Eye (tissue), 1 donor: Measurements from ENCODE around the gene LRCH4.

Experiments
- DNase-seq: peaks from one replicate; pipeline ENCODE4 v3.0.0-alpha.2; 2015

LRCH4 gene

DNA sequence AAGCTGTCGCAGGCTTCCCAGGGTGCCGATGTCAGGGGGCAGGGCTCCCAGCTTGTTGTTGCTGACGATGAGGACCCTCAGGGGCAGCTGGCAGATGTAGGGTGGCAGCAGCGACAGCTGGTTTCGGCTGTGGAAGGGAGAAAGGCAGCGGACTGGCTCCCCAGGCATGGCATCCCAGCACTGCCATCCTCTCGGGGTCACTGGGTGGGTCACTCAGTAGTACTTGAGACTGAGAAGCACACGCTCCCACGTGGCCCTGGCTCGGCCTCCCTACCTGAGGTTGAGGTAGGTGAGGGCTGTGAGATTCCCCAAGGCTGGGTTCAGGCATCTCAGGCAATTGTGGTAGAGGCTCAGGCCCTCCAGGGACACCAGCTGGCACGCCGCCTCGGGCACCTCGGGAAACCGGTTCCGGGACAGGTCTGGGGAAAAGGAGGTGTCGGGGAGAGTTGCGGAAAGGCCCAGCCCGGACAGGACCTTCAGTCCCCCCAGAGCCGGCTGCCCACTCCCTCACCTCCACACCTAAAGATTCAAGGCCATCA, 3.8 kb downstream of the LRCH4 start:
- no peak for DNase-seq

DNA sequence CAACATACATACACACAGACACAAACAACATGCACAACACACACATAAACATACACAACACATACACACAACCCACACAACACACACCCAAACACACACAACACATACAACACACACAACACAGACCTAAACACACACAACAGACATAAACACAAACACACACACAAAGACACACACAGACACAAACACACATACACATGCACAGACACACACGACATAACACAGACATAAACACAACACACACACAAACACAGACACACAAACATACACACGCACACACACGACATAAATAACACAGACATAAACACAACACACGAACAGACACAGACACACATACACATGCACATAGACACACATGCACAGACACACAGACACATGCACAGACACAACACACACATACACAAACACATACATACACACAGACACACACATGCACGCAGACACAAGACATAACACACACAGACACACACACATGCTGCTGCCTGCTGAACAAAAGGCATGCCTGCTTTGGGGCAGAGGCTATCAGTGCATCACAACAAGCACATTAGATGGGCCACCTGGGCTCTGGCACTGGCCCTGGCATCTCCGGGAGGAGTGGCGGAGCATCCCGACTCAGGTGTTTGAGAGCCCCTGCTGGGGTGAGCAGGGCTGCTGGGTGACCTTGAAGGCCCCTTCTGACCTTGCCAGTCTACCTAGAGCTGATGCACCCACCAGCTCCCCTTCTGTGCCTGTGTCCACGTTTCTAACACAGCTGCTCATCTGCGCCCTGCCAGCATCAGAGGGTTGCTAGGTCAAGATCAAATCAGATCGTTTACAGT, 5.3 kb downstream of the LRCH4 start:
- DNase-seq = no peak

- DNase-seq = no peak
Observed at GRCh38 chr7:100578246-100579183, 7.4 kb downstream of the LRCH4 start.

DNA sequence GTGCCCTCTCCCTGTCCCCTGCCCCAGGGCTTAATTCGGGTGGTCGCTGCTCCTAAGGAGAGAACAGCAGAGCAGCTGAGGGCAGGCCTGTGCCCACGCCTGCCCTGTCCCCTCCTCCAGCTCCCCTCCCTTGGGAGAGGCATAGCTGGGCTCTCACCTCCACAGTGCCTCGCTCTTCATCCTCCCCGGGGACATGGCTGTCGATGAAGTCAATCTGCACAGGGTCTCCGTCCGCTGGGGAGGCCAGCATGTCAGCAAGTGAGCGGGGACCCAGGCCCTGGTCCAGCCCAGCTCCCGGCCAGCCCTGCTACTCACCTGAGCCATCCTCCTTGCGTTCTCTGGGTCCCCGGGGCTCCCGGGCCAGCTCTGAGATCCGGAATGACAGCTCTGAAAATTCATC, 8.4 kb downstream of the LRCH4 start:
- DNase-seq = no peak

DNA sequence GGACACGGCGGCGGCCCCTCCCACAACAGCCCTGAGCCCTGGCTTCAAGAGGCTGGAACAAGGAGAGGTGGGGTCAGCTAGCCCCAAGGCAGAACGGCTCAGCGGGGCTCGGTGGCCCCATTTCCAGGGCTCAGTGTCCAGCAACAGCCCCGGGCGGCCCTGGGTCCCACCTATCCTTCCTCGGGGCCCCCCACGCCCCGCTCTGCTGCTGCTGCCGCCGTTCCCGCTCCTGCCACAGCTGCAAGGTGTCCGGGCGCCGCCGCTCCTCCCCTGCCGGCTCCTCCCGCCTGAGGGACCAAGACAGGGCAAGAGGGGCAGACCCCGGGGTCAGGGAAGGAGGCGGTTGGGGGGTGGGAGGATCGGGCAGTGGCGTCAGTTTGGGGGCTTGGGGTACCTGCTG, 8.8 kb downstream of the LRCH4 start:
- no peak for DNase-seq

DNA sequence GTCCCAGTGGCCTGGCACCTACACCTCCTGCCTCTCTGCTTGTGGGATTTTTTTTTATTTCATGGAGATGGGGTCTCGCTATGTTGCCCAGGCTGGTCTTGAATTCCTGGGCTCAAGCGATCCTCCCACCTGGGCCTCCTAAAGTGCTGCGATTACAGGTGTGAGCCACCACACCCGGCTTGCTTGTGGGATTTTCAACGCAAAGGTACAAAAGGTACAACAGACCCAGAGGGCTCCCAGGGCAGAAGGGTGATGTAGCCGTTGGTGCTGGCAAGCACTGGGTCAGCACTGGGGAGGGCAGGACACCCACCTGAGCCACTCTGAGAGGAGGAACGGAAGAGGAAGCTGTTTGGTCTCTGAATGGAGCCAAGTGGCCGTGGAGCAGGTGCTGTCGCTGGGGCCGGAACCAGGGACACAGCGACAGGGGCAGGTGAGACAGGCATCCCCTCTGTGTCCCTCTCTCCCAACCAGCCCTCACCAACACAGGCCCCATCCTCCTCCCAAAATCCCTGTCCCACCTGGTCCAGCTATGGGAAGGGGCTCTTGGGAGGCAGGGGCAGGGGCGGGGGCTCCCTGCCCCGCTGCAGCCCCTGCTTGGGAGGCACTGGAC, 9.4 kb downstream of the LRCH4 start:
- DNase-seq = no peak

- DNase-seq = no peak
Observed at GRCh38 chr7:100575746-100576383, 10.1 kb downstream of the LRCH4 start.

DNA sequence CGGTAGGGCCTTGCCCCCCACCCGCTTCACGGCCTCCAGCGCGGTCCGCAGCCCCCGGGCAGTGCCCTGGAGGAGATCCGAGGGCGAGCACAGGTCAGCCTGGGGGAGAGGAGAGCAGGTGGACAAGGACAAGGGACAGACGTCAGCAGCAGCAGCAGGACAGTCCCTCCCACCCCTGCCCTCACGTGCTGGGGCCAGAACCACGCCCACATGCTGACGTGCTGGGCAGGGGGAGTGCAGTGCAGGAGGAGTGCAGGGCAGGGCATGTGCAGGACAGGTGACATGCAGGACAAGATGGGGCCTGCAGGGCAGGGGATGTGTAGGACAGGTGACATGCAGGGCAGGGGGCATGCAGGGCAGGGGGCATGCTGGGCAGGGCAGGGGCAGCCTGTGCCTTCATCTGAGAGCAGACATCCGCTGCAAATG, 10.7 kb downstream of the LRCH4 start:
- DNase-seq = no peak

DNA sequence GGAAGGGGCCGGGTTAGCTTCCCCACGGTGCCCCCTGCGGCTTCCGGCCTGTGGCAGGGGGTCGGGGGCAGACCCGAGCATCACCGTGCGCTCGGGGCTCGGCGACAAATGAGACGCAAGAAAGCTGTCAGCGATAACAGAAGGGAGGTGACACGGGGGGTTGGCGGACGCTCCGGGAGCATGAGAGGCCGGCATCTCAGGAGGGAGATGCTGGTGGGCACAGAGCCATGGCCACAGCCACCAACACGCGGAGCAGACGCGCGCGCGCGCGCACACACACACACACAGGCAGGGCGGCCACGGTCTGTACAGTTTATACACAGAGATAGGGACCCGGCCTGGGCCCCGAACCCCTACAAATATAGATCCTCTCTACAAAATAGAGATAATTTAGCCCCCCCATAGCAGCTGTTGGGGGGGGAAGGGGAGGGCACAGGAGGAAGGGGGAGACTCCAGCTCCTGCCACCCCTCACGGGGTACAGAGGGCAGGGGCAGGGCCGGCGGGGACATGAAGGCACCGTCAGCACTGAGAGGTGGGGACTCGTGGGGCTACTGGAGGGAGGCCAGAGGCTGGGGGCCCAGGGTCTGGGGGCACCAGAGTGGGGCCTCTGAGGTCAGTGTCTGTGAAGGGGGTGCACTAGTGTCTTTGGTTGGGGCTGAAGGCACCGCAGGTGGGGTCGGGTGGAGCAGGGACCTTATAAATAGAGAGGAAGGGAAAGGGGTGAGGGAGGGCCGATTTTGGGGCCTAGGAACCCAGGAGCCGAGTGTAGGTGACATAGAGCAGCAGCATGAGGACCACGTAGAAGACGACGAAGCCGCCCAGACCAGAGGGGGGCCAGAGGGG, 11.3 kb downstream of the LRCH4 start:
- no peak for DNase-seq

GRCh38 chr7:100573691-100574361, 12.1 kb downstream of the LRCH4 start, which contains the start of gene SAP25:
SAP25 (minus strand) TSS chr7:100573900; CDS start chr7:100573742, 158 bp downstream.
- DNase-seq = no peak

GRCh38 chr7:100572949-100573675, 12.8 kb downstream of the LRCH4 start:
- no peak for DNase-seq

GRCh38 chr7:100572281-100572948, 13.5 kb downstream of the LRCH4 start:
- DNase-seq = no peak

DNA sequence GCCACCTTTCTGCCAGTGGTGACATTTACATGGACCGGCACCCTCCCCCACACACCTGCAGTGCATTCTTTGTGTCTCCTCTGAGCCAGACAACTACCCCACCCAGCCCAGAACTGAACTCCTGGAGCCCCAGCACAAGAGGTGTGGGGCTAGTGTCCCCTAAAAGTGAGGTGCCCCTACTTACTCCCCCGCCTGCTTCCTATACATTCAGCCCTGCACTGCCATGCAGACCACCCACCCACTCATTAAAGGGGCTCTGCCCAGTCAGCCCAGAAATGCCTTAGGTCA, 14.2 kb downstream of the LRCH4 start:
- DNase-seq = no peak

- peak; percentile 40 for DNase-seq
Observed at GRCh38 chr7:100570954-100571828, 14.7 kb downstream of the LRCH4 start.

- DNase-seq = peak; percentile 80
Observed at GRCh38 chr7:100568896-100569844, 16.8 kb downstream of the LRCH4 start.

GRCh38 chr7:100568176-100568895, 17.6 kb downstream of the LRCH4 start:
- no peak for DNase-seq

DNA sequence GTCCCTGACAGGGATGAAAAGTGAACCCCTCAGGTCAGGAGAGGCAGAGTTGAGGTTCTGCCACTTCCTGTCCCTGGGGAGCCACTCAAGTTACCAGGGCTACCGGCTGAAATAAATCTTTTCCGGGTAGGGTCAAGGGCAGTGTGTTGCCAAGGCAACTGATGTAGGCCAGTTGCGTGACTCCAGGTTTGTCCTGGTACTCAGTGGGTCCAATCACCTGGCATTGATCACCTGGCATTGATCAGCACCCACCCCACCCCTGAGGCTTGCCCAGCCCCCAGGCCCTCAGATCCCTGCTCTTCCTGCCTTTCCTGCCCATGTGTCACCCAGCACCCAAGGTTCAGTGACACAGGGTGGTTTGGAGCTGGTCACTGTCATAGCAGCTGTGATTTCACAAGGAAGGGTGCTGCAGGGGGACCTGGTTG, 18.2 kb downstream of the LRCH4 start:
- DNase-seq = no peak
